GM19023 (cell line): ENCODE measurements around the gene CXCL11.
"Not testable (repeated sequence)": the region's sequence is repeated elsewhere in the genome, so short reads cannot be mapped to it uniquely, and the experiment has no call there.

Experiments
- ATAC-seq: cut with Tn5 transposase; IDR thresholded peaks from one replicate; pipeline ENCODE4 v1.9.1; 2021; ENCODE audit warnings: mild to moderate bottlenecking, moderate library complexity; ENCODE audit not compliant: unreplicated experiment

The CXCL11 gene

DNA sequence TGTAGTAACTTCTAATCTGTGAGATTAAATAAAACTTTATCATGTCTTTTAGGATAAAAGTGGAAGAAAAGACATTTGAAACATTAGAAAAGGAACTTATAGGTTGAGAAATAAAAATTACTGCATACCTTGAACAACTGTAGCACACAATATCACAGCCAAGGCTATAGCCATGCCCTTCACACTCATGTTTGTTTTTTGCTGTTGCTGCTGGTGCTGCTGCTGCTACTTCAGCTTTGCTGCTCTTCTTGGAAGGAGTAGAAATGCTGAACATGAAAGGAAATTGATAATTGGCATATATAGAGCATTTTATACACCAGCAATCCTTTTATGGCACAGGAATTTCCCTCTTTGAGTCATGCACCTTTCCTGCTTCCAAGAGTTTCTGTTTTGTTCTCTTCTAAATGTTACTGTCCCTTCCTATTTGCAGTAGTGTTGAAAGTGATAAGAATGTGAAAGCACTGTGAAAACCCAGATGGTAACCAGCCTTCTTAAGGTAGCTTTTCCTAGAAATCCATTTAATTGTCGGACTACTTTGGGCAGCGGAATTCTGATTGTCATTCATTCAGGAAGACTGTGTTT is at the start of gene CXCL11:
Gene CXCL11, minus strand, starts transcription at position 272 of the 582 bp plus-strand sequence. Its CDS starts 83 bp downstream, at position 189.
- no peak for ATAC-seq

DNA sequence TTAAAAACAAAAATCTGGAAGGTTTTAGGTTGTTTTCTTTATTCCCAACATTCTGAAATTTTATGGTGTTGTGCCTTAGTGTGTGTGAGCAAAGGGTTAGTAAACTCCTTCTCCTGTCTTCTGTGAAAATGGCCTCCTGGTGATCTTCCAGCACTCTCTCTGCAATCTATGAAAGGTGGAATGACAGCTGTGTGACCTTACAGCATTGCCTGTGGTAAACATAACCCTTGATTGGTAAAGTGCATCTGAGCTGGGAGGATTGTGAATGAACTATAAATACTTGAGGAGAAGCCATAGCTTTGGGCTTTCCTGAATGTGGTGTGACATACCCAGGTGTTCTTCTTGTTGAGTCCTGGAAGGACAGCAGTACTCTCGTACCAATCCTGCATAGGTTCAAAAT is 48.7 kb upstream of the CXCL11 start:
- no peak for ATAC-seq

DNA sequence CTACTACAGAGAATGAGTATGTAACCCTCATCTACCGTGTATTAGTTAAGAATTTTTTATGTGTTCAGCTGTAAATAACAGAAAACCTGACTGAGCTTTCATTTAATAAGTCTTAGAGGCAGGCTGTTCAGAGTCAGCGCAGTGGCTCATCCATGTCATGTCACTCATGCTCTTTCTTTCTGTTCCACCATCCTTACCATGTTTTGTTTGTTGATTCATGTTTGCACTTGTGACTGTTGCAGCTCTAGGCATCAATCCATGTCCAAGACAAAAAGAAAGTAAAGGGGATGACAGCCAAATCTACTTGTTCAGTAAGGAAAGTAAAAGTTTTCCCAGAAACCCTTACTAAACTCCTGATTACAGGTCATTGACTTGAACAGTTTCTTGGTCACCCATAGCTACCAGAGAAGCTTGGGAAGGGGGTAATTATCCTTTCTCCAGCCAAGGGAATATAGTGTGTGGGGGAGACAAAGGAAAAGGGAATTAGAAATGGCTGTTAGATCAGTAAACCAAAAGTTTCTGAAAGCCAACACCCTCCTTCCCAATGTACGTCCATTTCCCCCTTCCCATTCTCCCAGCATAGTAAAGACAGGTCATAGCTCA is 47.6 kb upstream of the CXCL11 start:
- ATAC-seq = no peak

DNA sequence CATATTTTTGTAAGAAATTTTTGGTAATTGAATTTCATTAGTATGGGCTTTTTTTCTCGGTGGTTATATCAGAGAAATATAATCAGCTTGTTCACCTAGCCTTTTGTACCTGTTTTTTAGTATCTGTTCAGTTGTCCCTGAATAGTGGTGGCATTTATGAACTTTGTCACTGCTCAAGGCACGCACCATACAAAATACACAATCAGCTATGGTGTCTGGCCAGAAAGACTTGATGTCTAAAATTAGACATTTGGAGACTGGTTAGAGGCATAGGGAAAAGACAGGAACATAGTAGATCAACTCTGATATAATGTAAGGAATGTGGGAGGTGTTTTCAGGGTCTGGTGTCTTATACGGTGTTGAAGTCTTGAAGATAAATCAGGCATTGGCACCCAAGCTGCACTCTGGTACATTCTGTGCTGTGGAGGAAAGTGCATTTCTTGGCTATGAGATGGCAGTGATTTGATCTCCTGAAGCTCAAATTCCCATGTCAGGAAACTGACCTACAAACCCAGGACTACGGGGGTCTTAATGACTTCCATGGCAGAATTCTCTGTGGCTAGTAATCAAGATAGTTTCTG is 42.3 kb upstream of the CXCL11 start:
- no peak for ATAC-seq

DNA sequence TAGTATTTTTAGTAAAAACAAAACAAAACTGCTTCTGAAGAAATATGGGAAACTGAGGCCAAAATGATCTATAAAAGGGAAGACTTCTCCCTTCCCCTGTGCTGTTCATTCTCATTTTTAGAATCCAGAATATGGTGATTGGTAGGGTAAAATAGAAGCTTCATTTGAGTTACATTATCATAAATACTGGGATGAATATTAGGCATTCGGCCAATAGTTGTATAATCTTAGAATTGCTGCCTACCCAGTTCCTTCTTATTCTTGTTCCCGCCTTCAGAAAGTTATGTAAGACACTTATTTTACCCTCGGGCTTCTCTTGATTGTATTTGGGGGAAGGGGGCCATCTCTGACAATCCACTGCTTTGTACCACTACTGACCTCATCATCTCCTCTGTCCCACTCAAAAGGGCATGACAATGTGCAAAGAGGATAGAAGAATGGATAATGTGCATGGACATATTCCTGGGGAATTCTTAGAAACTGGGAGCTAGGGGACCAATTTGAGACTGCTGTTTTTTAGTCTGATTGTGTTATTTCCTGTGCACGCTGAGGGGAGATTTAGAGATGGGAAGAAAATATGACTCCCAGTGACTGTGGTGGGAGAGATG is 39.2 kb upstream of the CXCL11 start:
- no peak for ATAC-seq

DNA sequence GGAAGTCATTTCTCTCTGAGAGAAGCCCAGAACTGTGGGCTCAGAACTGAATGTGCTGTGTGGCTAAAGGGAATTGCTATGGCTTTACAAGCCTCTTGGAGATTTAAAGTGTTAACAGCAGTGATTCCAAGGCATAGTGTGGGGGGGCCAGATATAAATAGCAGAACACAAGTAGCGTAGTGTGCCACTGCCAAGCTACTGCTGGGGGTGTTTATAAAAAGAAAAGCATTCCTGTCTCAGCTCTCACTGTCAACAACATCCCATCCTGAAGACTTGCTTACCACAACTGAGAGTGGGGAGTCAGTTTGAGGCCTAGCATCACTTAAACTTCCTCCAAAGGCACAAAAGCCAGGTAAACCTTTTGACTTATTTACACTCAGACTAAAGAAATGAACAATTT is 38.6 kb upstream of the CXCL11 start, which contains the start of gene ART3:
Gene ART3, plus strand, starts transcription at position 242 of the 400 bp plus-strand sequence. CDS start 1,181 bp downstream, outside the sequence.
- ATAC-seq = no peak

DNA sequence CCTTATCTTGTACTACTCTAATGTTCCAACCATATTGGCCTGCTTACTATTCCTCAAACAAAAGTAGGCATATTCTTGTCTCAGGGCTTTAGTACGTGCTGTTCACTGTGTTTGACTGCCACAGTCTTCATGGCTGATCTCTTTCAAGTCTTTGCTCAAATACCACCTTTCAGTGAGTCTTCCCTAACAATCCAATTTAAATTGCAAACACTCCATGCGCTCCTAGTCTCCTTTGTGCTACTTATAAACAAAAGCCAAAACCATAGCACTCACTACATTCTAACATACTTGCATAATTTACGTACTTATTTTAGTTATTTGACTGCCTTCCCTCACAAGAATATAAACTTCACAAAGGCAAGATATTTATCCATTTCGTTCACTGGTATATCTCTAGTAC is 36.9 kb upstream of the CXCL11 start:
- ATAC-seq = no peak

DNA sequence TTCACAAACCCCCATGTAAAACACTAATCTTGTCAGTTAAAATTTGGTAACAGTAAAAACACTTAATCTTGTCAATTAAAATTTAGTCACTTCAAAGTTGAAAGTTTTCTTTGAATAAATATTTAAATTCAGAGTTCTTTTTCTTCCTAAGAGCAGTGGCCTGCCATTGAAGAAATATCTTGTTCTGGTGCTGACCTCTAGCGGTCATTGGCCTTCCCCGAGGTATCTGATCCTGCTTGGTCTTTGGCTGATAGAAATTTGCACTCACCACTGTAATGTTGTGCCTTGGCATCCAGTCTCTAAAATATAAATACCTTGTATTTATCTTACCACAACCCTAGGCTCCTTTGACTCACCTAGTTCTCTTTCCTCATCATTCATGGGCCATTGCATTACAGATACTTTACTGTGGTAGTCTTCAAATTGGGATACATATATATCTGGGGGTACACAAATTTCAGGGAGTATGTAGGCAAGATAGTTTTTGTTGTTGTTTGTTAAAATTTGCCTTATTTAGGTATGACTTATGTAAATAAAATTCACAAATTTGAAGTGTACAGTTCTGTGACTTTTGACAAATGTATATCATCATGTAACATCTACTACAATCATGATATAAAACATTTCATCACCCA is 31.9 kb upstream of the CXCL11 start:
- ATAC-seq = no peak

DNA sequence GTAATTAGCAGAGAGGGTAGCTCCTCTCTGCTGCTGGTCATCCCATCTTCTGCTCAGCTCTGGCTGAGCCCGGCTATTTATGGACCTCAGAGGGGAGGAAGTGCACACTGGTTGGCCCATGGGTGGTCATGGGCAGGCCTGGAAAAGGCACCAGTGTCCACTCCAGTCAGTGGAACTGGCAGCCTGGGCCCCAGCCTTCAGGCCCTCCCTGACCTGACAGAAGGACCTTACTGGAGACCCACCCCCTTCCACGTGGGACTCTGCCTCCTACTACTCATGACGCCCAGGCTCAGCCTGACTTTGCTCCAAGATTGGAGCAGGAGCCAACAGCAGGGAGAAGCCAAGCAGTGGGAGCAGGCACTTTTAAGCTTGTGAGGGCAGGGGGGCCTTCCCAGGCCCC is 30.7 kb upstream of the CXCL11 start:
- no peak for ATAC-seq

DNA sequence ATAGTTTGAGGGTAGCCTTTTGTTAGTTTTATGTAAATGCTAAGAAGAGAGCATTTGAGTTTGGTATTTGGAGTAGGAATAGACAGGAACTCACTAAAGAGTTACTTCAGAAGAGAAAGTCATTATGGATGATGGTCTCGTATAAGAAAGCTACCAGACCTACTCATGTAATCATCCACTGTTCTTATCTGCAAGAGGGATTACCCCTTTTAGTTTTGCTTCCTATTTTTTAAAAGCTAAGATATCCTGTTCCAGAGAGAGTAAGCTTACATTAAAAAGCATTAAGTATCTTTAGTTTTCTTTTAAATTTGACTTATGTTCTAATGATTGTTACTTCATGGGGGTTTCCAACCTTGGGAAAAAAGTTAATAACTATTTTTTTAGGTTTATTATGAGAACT is 26.1 kb upstream of the CXCL11 start:
- ATAC-seq = peak; percentile 67

DNA sequence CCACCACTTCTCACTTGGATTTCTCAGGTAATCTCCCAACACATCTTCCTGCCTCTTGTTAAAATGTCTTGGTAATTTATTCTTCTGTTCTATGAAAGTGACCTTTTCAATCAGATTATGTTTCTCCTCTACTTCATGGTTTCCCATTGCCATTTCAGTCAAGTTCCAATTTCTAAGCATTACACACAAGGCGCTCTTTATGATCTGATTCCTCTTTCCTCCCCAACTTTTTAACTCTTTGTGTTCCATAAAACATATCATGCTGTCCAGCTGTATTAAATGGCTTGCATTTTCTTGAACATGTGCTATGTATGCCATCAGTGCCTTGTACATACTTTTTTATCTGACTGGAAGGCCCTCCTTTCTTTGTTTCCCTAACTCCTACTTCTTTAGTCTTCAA is 25.6 kb upstream of the CXCL11 start:
- ATAC-seq = no peak

DNA sequence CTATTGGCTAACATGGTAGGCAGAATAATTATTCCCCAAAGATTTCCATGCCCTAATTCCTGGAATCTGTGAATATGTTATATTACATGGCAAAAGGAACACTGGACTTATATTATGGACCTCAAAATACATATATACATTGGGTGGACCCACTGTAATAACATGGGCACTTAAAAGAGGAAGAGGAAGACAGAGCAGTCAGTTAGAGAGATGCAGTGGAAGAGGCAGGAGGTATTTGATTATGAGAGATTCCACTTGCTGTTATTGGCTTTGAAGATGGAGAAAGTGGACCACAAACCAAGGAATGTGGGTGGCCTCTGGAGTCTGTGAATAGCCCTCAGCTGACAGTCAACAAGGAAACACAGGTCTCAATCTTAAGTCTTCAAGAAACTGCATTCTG is 24.6 kb upstream of the CXCL11 start:
- ATAC-seq = no peak

DNA sequence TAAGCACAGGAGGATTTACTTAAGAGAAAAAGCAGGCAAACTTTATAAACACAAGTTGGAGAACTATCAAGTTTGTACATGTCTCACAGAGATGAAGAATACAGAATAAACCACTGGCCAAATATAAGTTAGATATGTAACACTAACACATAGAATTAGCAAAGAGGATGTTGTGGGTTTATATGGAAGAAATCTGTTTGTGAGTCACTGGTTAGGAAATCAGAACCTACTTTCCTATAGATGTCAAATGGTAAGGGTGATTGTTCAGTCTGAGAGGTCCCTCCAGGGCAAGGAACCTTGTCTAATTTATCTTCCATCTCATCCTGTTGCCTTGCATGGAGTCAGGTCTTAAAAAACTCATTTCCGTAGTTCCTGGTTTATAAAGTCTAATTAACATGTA is 23.9 kb upstream of the CXCL11 start:
- ATAC-seq = no peak

DNA sequence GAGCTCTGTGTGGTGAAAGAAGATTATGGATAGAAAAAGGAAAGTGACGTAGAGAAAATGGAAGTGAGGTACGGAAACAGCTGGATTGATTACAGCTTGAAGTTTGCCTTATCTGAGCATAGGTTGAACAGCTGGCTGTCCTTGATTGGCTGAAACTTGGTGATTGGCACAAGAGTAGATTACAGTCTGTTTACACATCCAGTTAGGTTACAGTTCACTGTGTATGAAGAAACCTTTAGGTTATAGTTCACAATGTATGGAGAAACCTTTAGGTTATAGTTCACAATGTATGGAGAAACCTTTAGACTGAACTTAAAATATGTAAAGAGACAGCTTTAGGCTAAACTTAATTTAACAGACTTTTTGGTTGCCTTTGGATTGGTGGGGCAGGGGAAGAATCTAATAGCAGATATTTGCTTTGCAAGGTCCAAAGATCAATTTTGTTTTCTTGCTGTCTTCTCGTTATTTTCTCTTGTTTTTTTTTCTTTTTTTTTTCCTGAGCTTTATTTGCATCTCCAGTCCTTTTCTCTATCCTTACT is 23.1 kb upstream of the CXCL11 start:
- ATAC-seq = no peak

DNA sequence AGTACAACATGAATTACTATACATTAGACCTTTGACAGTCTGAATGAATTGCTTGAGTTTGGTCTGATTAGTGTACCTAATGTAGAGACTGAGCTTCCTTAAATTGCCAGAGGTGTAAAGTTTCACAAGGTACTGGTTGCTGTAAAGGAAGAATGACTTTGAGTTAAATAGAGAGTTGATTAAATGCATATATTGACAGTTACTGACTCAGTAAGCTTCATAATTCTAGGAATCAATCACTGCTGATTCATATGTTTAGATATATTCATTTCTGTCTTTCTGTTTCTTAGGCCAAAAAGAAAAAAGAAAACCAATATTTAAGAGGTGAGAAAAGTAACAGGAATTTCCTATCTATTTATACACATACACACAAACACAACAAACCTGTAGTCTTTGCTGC is 22.4 kb upstream of the CXCL11 start:
- no peak for ATAC-seq

DNA sequence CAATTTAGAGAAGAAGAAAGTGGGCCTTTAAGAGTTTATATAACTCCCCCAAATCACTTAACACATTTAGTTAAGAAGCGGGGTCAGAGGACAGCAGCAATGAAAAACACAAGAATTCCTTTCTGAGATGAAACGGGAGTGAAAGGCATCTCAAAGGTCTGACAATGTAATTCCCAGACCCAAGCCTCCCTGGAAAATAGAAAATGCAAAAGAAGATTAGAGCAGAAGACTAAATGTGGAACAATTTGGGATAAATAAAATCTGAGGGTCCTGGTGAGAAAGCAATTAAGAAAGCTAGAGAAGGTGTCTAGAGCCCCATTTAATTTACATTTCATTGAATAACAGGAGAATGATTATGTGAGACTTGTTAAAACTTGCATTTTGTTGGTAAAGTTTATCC is 19.6 kb upstream of the CXCL11 start:
- no peak for ATAC-seq

DNA sequence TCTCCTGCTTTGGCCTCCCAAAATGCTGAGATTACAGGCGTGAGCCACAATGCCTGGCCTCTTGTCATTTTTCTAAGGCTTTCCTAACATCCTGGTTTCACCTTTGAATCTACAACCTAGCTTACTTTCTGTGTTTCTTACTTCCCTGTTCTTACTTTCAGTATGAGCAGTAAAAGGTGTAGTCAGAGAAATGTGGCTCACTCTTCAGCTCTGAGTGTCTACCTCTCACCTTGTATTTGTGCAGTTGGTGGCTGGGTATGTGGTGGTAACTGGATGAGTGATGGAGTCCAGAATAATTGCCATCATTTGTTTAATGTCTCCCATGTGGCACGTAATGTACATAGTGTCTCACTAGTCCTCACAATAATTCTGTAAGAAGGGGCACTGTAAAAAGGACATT is 19.1 kb upstream of the CXCL11 start:
- peak; percentile 91 for ATAC-seq

DNA sequence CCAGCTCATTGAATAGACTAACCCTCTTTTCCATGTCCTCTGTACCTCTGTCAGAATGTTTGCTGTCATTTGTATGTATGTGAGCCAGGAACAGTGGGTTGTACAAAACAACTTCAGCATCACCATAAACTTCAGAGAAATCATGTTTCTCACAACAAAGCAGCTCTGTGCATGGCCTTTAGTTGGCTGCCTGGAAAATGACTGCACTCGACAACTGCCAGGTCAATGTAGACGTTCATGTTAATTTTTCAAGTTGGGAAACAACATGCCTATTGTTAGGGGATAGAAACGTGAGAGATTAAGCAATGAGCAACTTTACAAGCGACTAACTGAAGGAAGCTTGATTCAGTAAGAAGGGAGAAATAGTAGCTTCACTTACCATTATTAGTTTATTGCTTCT is 17.9 kb upstream of the CXCL11 start:
- no peak for ATAC-seq

DNA sequence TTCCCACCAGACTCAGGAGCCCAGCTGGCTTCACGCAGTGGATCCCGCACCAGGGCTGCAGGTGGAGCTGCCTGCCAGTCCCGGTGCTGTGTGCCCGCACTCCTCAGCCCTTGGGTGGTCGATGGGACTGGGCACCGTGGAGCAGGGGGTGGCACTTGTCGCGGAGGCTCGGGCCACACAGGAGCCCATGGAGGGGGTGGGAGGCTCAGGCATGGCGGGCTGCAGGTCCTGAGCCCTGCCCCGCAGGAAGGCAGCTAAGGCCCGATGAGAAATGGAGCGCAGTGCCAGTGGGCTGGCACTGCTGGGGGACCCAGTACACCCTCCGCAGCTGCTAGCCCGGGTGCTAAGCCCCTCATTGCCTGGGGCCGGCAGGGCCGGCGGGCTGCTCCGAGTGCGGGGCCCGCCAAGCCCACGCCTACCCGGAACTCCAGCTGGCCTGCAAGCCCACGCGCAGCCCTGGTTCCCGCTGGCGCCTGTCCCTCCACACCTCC is 14.7 kb upstream of the CXCL11 start:
- ATAC-seq = not testable (repeated sequence)

DNA sequence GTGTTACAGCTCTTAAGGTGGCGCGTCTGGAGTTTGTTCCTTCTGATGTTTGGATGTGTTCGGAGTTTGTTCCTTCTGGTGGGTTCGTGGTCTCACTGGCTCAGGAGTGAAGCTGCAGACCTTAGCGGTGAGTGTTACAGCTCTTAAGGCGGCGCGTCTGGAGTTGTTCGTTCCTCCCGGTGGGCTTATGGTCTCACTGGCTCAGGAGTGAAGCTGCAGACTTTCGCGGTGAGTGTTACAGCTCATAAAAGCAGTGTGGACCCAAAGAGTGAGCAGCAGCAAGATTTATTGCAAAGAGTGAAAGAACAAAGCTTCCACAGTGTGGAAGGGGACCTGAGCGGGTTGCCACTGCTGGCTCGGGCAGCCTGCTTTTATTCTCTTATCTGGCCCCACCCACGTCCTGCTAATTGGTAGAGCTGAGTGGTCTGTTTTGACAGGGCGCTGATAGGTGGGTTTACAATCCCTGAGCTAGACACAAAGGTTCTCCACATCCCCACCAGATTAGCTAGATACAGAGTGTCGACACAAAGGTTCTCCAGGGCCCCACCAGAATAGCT is 14.1 kb upstream of the CXCL11 start:
- ATAC-seq = not testable (repeated sequence)

DNA sequence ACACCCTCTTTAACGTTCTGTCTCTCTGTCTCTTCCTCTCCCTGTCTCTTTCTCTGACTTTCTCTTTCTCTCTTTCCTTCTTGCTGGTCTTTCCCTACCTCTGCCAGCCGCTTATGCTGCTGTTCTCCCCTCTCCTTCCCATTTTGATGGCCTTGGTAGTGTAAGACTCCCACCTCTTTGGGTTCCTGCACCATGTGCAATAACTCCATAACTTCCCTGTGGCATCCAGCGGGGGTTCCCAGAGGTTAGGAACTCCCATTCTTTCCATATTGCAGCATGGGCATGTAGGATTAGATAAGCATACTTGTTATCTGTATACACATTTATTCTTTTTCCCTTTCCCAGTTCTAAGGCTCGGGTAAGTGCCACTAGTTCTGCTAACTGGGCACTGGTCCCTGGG is 8.8 kb upstream of the CXCL11 start:
- ATAC-seq = not testable (repeated sequence)
